SK-N-SH (cell line): ENCODE data around the gene PRKAA2.

Experiments
- POLR2AphosphoS5 ChIP-seq: IDR thresholded peaks from 2 replicates; pipeline ENCODE4 v1.6.1; 2012; ENCODE audit warnings: low read depth, low read length
- RAD21 ChIP-seq: IDR thresholded peaks from 2 replicates; pipeline ENCODE4 v1.6.1; 2012; ENCODE audit warnings: mild to moderate bottlenecking, low read length
- SIN3A ChIP-seq: IDR thresholded peaks from 2 replicates; pipeline ENCODE4 v1.6.1; 2012; ENCODE audit warnings: low read depth, mild to moderate bottlenecking, low read length, moderate library complexity, borderline replicate concordance
- TAF1 ChIP-seq: IDR thresholded peaks from 2 replicates; pipeline ENCODE4 v1.6.1; 2012; ENCODE audit warnings: low read depth, mild to moderate bottlenecking, low read length, moderate library complexity, borderline replicate concordance
- USF2 ChIP-seq: fragments of 150-350 bp; IDR thresholded peaks from 2 replicates; pipeline ENCODE4 v1.6.1; 2017; ENCODE audit warnings: antibody characterized with exemption, low read length, low read depth, borderline replicate concordance
- TF ChIP-seq, protein P1 (sequence below): fragments of 200-600 bp; sonication (generic); IDR thresholded peaks from 2 replicates; pipeline ENCODE4 v1.6.1; 2017; ENCODE audit warnings: antibody characterized with exemption, mild to moderate bottlenecking, moderate library complexity

DNA sequence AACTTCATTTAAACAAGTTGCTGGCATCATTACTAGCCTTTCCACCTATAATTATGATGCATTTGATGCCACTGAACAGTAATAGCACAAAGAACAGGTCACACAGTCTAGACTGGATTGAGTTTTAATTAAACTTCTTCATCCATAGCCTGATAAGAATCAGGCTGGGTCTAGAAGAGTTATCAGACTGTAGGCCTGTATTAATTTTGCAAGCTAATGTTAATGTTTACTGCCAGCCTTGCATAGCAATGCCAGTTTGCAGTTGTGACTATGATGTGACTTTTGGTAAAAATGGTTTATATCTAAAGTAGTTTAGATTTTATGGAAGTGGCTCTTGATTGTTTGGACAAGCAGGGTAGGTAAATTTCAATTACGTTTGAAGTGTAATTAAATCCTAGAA lies 68.0 kb downstream of the PRKAA2 start:
- TF ChIP-seq, protein P1, sequence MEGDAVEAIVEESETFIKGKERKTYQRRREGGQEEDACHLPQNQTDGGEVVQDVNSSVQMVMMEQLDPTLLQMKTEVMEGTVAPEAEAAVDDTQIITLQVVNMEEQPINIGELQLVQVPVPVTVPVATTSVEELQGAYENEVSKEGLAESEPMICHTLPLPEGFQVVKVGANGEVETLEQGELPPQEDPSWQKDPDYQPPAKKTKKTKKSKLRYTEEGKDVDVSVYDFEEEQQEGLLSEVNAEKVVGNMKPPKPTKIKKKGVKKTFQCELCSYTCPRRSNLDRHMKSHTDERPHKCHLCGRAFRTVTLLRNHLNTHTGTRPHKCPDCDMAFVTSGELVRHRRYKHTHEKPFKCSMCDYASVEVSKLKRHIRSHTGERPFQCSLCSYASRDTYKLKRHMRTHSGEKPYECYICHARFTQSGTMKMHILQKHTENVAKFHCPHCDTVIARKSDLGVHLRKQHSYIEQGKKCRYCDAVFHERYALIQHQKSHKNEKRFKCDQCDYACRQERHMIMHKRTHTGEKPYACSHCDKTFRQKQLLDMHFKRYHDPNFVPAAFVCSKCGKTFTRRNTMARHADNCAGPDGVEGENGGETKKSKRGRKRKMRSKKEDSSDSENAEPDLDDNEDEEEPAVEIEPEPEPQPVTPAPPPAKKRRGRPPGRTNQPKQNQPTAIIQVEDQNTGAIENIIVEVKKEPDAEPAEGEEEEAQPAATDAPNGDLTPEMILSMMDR, result no peak
- TF ChIP-seq POLR2AphosphoS5 (no peak), SIN3A (no peak), RAD21 (no peak), TAF1 (no peak), USF2 (no peak)
